MM.1S (cell line): ENCODE measurements around the gene GNPTG.

ENCODE experiments used
- DNase-seq: peaks from one replicate; pipeline ENCODE4 v3.0.0-alpha.2; 2015
- H2AFZ ChIP-seq: fragments of 300-600 bp; sonication (generic); 2 replicates; pipeline ENCODE4 v1.6.0; 2016; ENCODE audit warnings: antibody characterized with exemption, low read length
- H3F3A ChIP-seq: fragments of 300-600 bp; sonication (generic); 2 replicates; pipeline ENCODE4 v1.6.1; 2016; ENCODE audit warnings: mild to moderate bottlenecking, antibody characterized with exemption, low read length, moderate library complexity, mixed read lengths; ENCODE audit not compliant: insufficient read depth
- H3K27ac ChIP-seq: fragments of 300-600 bp; sonication (generic); 2 replicates; pipeline ENCODE4 v1.5.1; 2016; ENCODE audit warnings: mild to moderate bottlenecking, low read length
- H3K27me3 ChIP-seq: fragments of 300-600 bp; sonication (generic); replicated peaks from 2 replicates; pipeline ENCODE4 v1.6.0; 2016; ENCODE audit warnings: low read length; ENCODE audit not compliant: insufficient read depth
- H3K36me3 ChIP-seq: fragments of 300-600 bp; sonication (generic); replicated peaks from 2 replicates; pipeline ENCODE4 v1.6.1; 2016; ENCODE audit warnings: mild to moderate bottlenecking, low read length, mixed read lengths; ENCODE audit not compliant: insufficient read depth
- H3K4me1 ChIP-seq: fragments of 300-600 bp; sonication (generic); 2 replicates; pipeline ENCODE4 v1.6.1; 2016; ENCODE audit warnings: low read length, mixed read lengths
- H3K4me2 ChIP-seq: fragments of 300-600 bp; sonication (generic); 2 replicates; pipeline ENCODE4 v1.6.0; 2016; ENCODE audit warnings: low read depth, low read length
- H3K4me3 ChIP-seq: fragments of 300-600 bp; sonication (generic); 2 replicates; pipeline ENCODE4 v1.5.1; 2016; ENCODE audit warnings: low read length, mixed read lengths
- H3K79me2 ChIP-seq: fragments of 300-600 bp; sonication (generic); 2 replicates; pipeline ENCODE4 v1.6.1; 2016; ENCODE audit warnings: mixed run types, low read length, mixed read lengths
- H3K9ac ChIP-seq: fragments of 300-600 bp; sonication (generic); 2 replicates; pipeline ENCODE4 v1.6.1; 2016; ENCODE audit warnings: low read length, mixed read lengths
- H3K9me2 ChIP-seq: fragments of 300-600 bp; sonication (generic); replicated peaks from 2 replicates; pipeline ENCODE4 v1.6.1; 2016; ENCODE audit warnings: mild to moderate bottlenecking, low read length, mixed read lengths; ENCODE audit not compliant: insufficient read depth
- H3K9me3 ChIP-seq: fragments of 300-600 bp; sonication (generic); replicated peaks from 2 replicates; pipeline ENCODE4 v1.6.1; 2016; ENCODE audit warnings: mild to moderate bottlenecking, low read length, mixed read lengths; ENCODE audit not compliant: insufficient read depth
- H4K20me1 ChIP-seq: fragments of 300-600 bp; sonication (generic); 2 replicates; pipeline ENCODE4 v1.6.1; 2016; ENCODE audit warnings: mild to moderate bottlenecking, low read length, moderate library complexity, mixed read lengths; ENCODE audit not compliant: insufficient read depth
- CTCF ChIP-seq: fragments of 300-600 bp; sonication (generic); IDR thresholded peaks from 2 replicates; pipeline ENCODE4 v1.5.1; 2016; ENCODE audit warnings: antibody characterized with exemption, low read length, mixed read lengths
- EZH2 ChIP-seq: fragments of 300-600 bp; sonication (generic); optimal IDR thresholded peaks from 2 replicates; pipeline ENCODE3; 2017; ENCODE audit warnings: low read depth, mild to moderate bottlenecking, antibody characterized with exemption, low read length, mixed read lengths
- EZH2phosphoT487 ChIP-seq: fragments of 300-600 bp; sonication (generic); IDR thresholded peaks from 2 replicates; pipeline ENCODE4 v1.6.1; 2018; ENCODE audit warnings: antibody characterized with exemption, low read length

Gene GNPTG

GRCh38 chr16:1371054-1371978, 19.6 kb downstream of the GNPTG start:
- no peaks in the 10 kb centered on the region for H3K36me3 ChIP-seq
- TF ChIP-seq EZH2phosphoT487 (no peak), EZH2 (no peak), CTCF (no peak)
- peaks cover 31% of the 10 kb centered on the region for H3K79me2 ChIP-seq

GRCh38 chr16:1372292-1372950, 20.7 kb downstream of the GNPTG start:
- no peaks in the 10 kb centered on the region for H3K9me2 ChIP-seq
- H3K9me3 ChIP-seq = no peaks in the 10 kb centered on the region
- no peak overlapping the region for H3K4me2 ChIP-seq
- no peak overlapping the region for H3K4me3 ChIP-seq
- H3K27ac ChIP-seq = no peak overlapping the region
- no peak for DNase-seq
- H3K27me3 ChIP-seq = no peaks in the 10 kb centered on the region
- no peak overlapping the region for H3K9ac ChIP-seq
- H3K79me2 ChIP-seq = peaks cover 42% of the 10 kb centered on the region
- H3K36me3 ChIP-seq = no peaks in the 10 kb centered on the region
- H3K4me1 ChIP-seq = no peaks in the 10 kb centered on the region
- no peaks in the 10 kb centered on the region for H3F3A ChIP-seq
- TF ChIP-seq EZH2phosphoT487 = no peak
- TF ChIP-seq EZH2 = no peak
- TF ChIP-seq CTCF = no peak
- H2AFZ ChIP-seq = no peak overlapping the region
- H4K20me1 ChIP-seq = no peaks in the 10 kb centered on the region

More at GRCh38 chr16:1371054-1371978, 19.6 kb downstream of the GNPTG start:
- no peak overlapping the region for H3K4me2 ChIP-seq
- H3F3A ChIP-seq = no peaks in the 10 kb centered on the region
- no peaks in the 10 kb centered on the region for H3K27me3 ChIP-seq
- H2AFZ ChIP-seq = no peak overlapping the region
- H4K20me1 ChIP-seq = no peaks in the 10 kb centered on the region
- H3K4me1 ChIP-seq = no peaks in the 10 kb centered on the region
- H3K9ac ChIP-seq = no peak overlapping the region
- no peak for DNase-seq
- H3K4me3 ChIP-seq = no peak overlapping the region
- no peaks in the 10 kb centered on the region for H3K9me3 ChIP-seq
- H3K27ac ChIP-seq = no peak overlapping the region
- no peaks in the 10 kb centered on the region for H3K9me2 ChIP-seq

- Histone ChIP-seq H3F3A (no peaks in the 10 kb centered on the region), H3K27me3 (no peaks in the 10 kb centered on the region), H3K4me2 (no peak overlapping the region), H3K79me2 (peaks cover 62% of the 10 kb centered on the region), H3K9ac (no peak overlapping the region), H3K9me3 (no peaks in the 10 kb centered on the region), H4K20me1 (no peaks in the 10 kb centered on the region), H3K9me2 (no peaks in the 10 kb centered on the region), H3K27ac (no peak overlapping the region), H3K4me1 (no peaks in the 10 kb centered on the region), H3K36me3 (no peaks in the 10 kb centered on the region), H3K4me3 (no peak overlapping the region), H2AFZ (no peak overlapping the region)
- TF ChIP-seq EZH2 (no peak), CTCF (no peak), EZH2phosphoT487 (no peak)
- no peak for DNase-seq
These were observed 22.9 kb downstream of the GNPTG start for GRCh38 chr16:1374418-1375297.
